K562 (cell line): ENCODE measurements around the gene TTC8. TPM values are rescaled to one million over a fixed set of nuclear protein-coding genes. Genes with fewer than 3 reads are reported as not detected.
A peak's percentile ranks its signal among the peaks of the same experiment; 100 is the strongest.
"Not testable (repeated sequence)": the region's sequence is repeated elsewhere in the genome, so short reads cannot be mapped to it uniquely, and the experiment has no call there.

Experiments used
- ATAC-seq: fragments of 200-7000 bp; cut with Tn5 transposase; 3 replicates; pipeline ENCODE4 v1.9.1; 2020; ENCODE audit warnings: moderate library complexity
- BruUV-seq: library from RNA; stranded (reverse); fragments of 400-500 nt; replicated peaks from 2 replicates; lab custom pipeline; 2021; lab: Mats Ljungman, UMichigan
- CTCF ChIA-PET: fragments of 300-600 bp; formaldehyde crosslinking; extraction: SDS; loops from one replicate; lab custom pipeline; 2021; ENCODE audit warnings: low intra/inter-chr PET ratio; lab: Yijun Ruan, JAX
- POLR2A ChIA-PET: fragments of 300-600, 350-650 bp; sonication (Branson Sonifier 250); formaldehyde crosslinking; extraction: SDS; loops from one replicate; lab custom pipeline; 2021; ENCODE audit warnings: antibody characterized with exemption, inconsistent platforms; lab: Yijun Ruan, JAX
- DNase-seq, 4 experiments: peaks; one replicate each; pipeline versions ENCODE4 v3.0.0 to v3.0.0-alpha.2; 2011 to 2018; ENCODE audit warnings: low spot score in 3 of 4, mixed read lengths in 3 of 4; ENCODE audit errors: extremely low read depth in 1 of 4
- FAIRE-seq: peaks from 2 replicates; lab custom pipeline; 2011; peaks lifted over from hg19 to GRCh38; lab: Jason Lieb, UNC
- H2AFZ ChIP-seq: 2 replicates; pipeline ENCODE4 v1.6.0; 2011; ENCODE audit warnings: low read depth, low read length, control low read depth, inconsistent platforms
- H3K27ac ChIP-seq: fragments of 200-600 bp; 3 replicates; pipeline ENCODE4 v1.8.0; 2011; ENCODE audit warnings: low read depth, mild to moderate bottlenecking, control low read depth, inconsistent platforms, low read length, moderate library complexity, mixed read lengths; ENCODE audit errors: extremely low read depth
- H3K27me3 ChIP-seq, 2 experiments: fragments of 300-600 bp in 1 of 2; 2 replicates in 1 of 2; 3 replicates in 1 of 2; pipeline versions ENCODE4 v1.6.0 to v1.8.0; 2011; ENCODE audit warnings: inconsistent platforms in 2 of 2, low read length in 2 of 2, mild to moderate bottlenecking in 1 of 2, mixed read lengths in 1 of 2, moderate library complexity in 1 of 2; ENCODE audit not compliant: control insufficient read depth in 2 of 2, insufficient read depth in 2 of 2
- H3K36me3 ChIP-seq: fragments of 300-600 bp; 3 replicates; pipeline ENCODE4 v1.8.0; 2011; ENCODE audit warnings: mild to moderate bottlenecking, low read length, inconsistent platforms; ENCODE audit not compliant: control insufficient read depth, insufficient read depth
- H3K4me1 ChIP-seq, 2 experiments: fragments of 200-600 bp in 1 of 2; replicated peaks in 1 of 2; 2 replicates in 1 of 2; 3 replicates in 1 of 2; pipeline versions ENCODE4 v1.5.1 to v1.8.0; 2011; ENCODE audit warnings: inconsistent platforms in 2 of 2, low read length in 2 of 2, mild to moderate bottlenecking in 1 of 2, mixed read lengths in 1 of 2, moderate library complexity in 1 of 2; ENCODE audit not compliant: control insufficient read depth in 2 of 2, insufficient read depth in 2 of 2
- H3K4me2 ChIP-seq: 2 replicates; pipeline ENCODE4 v1.6.1; 2011; ENCODE audit warnings: low read length, control low read depth, inconsistent platforms, mixed read lengths; ENCODE audit not compliant: insufficient read depth
- H3K4me3 ChIP-seq: fragments of 200-600 bp; sonication (generic), shearing (Covaris generic); 2 replicates; pipeline ENCODE4 v1.5.1; 2016; ENCODE audit warnings: control low read depth, inconsistent platforms
- H3K79me2 ChIP-seq: fragments of 200-600 bp; 3 replicates; pipeline ENCODE4 v1.8.0; 2011; ENCODE audit warnings: low read length, inconsistent platforms; ENCODE audit not compliant: control insufficient read depth, insufficient read depth
- H3K9ac ChIP-seq, 2 experiments: 2 replicates each; pipeline versions ENCODE4 v1.6.0 to v1.6.1; 2011; ENCODE audit warnings: low read depth in 2 of 2, low read length in 2 of 2, control low read depth in 1 of 2, inconsistent platforms in 1 of 2, mild to moderate bottlenecking in 1 of 2, mixed read lengths in 1 of 2; ENCODE audit not compliant: insufficient read depth in 1 of 2
- H3K9me1 ChIP-seq: one replicate; pipeline ENCODE4 v1.6.0; 2011; ENCODE audit warnings: inconsistent platforms, mild to moderate bottlenecking, low read length, moderate library complexity; ENCODE audit not compliant: control insufficient read depth, insufficient read depth
- H3K9me3 ChIP-seq: replicated peaks from 2 replicates; pipeline ENCODE4 v1.5.1; 2011; ENCODE audit warnings: low read depth, low read length, inconsistent platforms; ENCODE audit not compliant: control insufficient read depth, insufficient read depth
- H4K20me1 ChIP-seq: replicated peaks from 2 replicates; pipeline ENCODE4 v1.6.1; 2011; ENCODE audit warnings: low read length, inconsistent platforms, mixed read lengths; ENCODE audit not compliant: control insufficient read depth, insufficient read depth
- CBFA2T3 ChIP-seq: fragments of 450-650 bp; IDR thresholded peaks from 2 replicates; pipeline ENCODE4 v1.6.1; 2017
- LEF1 ChIP-seq: fragments of 450-650 bp; IDR thresholded peaks from 2 replicates; pipeline ENCODE4 v1.6.1; 2016; ENCODE audit warnings: mild to moderate bottlenecking
- NCOR1 ChIP-seq: fragments of 450-650 bp; IDR thresholded peaks from 2 replicates; pipeline ENCODE4 v1.6.1; 2016; ENCODE audit warnings: mild to moderate bottlenecking, moderate library complexity
- RBBP5 ChIP-seq: fragments of 200-600 bp; sonication (generic); IDR thresholded peaks from 2 replicates; pipeline ENCODE4 v1.6.1; 2012; ENCODE audit warnings: borderline replicate concordance, mild to moderate bottlenecking, low read length, control low read depth, inconsistent platforms; ENCODE audit not compliant: insufficient read depth, poor library complexity, severe bottlenecking
- SOX6 ChIP-seq: fragments of 450-650 bp; IDR thresholded peaks from 2 replicates; pipeline ENCODE4 v1.6.1; 2014; ENCODE audit warnings: mild to moderate bottlenecking
- TAL1 ChIP-seq: fragments of 450-650 bp; IDR thresholded peaks from 2 replicates; pipeline ENCODE4 v1.6.1; 2016; ENCODE audit warnings: mild to moderate bottlenecking
- TEAD4 ChIP-seq, 2 experiments: sonication (generic) in 1 of 2; formaldehyde crosslinking in 1 of 2; IDR thresholded peaks; 2 replicates each; pipeline versions ENCODE4 v1.6.1 to v1.8.0; 2012 to 2022; ENCODE audit warnings: borderline replicate concordance in 1 of 2, inconsistent platforms in 1 of 2, low read length in 1 of 2, mild to moderate bottlenecking in 1 of 2, missing genetic modification reagents in 1 of 2
- WGBS: fragments of 100-300 bp; shearing (Covaris generic); methylation state at CpG from one replicate; pipeline ENCODE4 v1.1.6; 2016; ENCODE audit warnings: low coverage, mixed read lengths; ENCODE audit not compliant: insufficient coverage; ENCODE audit errors: missing lambda C conversion rate; 5-methylcytosine and 5-hydroxymethylcytosine counted together
- in situ Hi-C: fragments of 300-500 bp; cut with MboI; formaldehyde crosslinking; loops from 4 replicates; pipeline ENCODE4 v1.15.0; 2018; ENCODE audit warnings: inconsistent platforms, mixed read lengths
- intact Hi-C: fragments of 100-400 bp; cut with micrococcal nuclease; formaldehyde crosslinking; loops from 2 replicates; pipeline ENCODE4 v1.14.2; 2022
- polyA plus RNA-seq, 8 experiments: library from polyadenylated mRNA; depleted of rRNA in 4 of 8; stranded (reverse) in 5 of 8; unstranded in 3 of 8; fragments of >200 nt; fragmentation: Nextera tagmentation in 2 of 8; fragmentation: Illumina TruSeq in 1 of 8; extraction: Ambion mirVana in 2 of 8; extraction: Trizol in 1 of 8; gene quantifications; 2 replicates each; pipeline versions ENCODE4 v1.2.1 to v1.2.3, GENCODE V29; 2011 to 2014; ENCODE audit warnings: inconsistent platforms in 1 of 8, missing spikeins in 1 of 8
- total RNA-seq, 7 experiments: library from RNA; depleted of rRNA in 6 of 7; stranded (reverse); fragments of >200 nt in 6 of 7; fragmentation: Illumina TruSeq in 2 of 7; extraction: Trizol in 2 of 7; gene quantifications; 2 replicates each; pipeline versions ENCODE4 v1.2.1 to v1.2.3, GENCODE V29; 2011 to 2021; ENCODE audit warnings: low replicate concordance in 1 of 7
- TF ChIP-seq, protein P1 (sequence below): fragments of 450-650 bp; IDR thresholded peaks from 2 replicates; pipeline ENCODE4 v1.6.1; 2016
- TF ChIP-seq, protein P2 (sequence below): fragments of 150-350 bp; conservative IDR thresholded peaks from 2 replicates; pipeline ENCODE4 v1.6.1; 2014; ENCODE audit warnings: low read length

The TTC8 gene
- total and polyA plus RNA-seq, 9 of the 15 experiments (the other 6 are each of a cell fraction or from before 2014, with no cell fraction given) = 7.3 to 22.7 (median 9.6) TPM

DNA sequence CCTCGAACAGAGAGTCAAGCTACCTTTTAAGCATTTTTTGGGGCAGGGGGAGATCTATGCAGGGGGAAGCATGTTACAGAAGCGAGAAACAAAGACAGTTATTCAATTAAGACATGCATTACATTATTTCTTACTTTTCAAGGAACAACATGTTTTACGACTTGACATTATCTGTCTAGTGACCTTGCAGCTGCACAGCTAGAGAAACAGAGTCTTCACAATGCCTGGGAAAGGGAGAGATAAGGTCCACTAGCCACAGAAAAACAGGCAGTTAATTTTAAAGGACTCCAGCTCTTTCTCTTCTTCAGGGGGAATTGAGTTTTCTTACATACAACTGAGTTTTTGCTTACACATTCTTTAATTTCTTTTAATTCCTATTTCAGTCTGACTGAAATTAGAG lies 4.8 kb upstream of the TTC8 start (continued):
- TF ChIP-seq LEF1 (peak; percentile 75), SOX6 (peak; percentile 69), TEAD4 (IDR thresholded peaks at IDR 0.05; ENCODE audit: low read length) (peak; percentile 71), RBBP5 (peak; percentile 27), NCOR1 (peak; percentile 76), TAL1 (peak; percentile 79), CBFA2T3 (peak; percentile 82)
- TF ChIP-seq, protein P1, sequence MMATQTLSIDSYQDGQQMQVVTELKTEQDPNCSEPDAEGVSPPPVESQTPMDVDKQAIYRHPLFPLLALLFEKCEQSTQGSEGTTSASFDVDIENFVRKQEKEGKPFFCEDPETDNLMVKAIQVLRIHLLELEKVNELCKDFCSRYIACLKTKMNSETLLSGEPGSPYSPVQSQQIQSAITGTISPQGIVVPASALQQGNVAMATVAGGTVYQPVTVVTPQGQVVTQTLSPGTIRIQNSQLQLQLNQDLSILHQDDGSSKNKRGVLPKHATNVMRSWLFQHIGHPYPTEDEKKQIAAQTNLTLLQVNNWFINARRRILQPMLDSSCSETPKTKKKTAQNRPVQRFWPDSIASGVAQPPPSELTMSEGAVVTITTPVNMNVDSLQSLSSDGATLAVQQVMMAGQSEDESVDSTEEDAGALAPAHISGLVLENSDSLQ = peak; percentile 67
- TF ChIP-seq TEAD4 (CRISPR knock-in tag; IDR thresholded peaks at IDR 0.05; ENCODE audit: borderline replicate concordance) = not testable (repeated sequence)

DNA sequence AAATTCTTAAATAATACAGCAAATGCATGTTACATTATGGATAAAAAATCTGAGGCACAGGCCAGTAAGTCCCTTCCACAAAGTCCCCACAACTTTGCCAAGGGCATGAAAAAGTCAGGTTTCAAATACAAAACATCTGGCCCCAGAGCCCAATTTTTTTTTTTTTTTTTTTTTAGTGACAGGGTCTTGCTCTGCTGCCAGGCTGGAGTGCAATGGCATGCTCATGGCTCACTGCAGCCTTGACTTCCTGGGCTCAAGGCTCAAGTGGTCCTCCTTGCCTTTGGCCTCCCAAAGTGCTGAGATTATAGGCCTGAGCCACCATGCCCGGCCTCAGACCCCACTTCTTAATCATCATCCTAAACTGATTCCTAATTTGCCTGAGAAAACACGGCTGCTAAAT lies 3.1 kb upstream of the TTC8 start:
- in situ Hi-C loops = no loop called here
- Histone ChIP-seq H2AFZ (peak overlapping the region; percentile 74), H3K4me1 (peaks cover 9 to 39% of the 10 kb centered on the region in 2 experiments; a peak in 4 of 5 replicates), H3K27me3 (no peaks in the 10 kb centered on the region), H3K79me2 (peaks cover 10% of the 10 kb centered on the region; the same call in 2 of the 3 replicates), H3K4me3 (no peak overlapping the region), H3K9ac (peak overlapping the region in 1 of 2 experiments; percentile 17; a peak in 1 of 4 replicates), H3K9me3 (no peaks in the 10 kb centered on the region), H4K20me1 (no peaks in the 10 kb centered on the region), H3K27ac (peak overlapping the region; percentile 45; the same call in 1 of the 3 replicates), H3K4me2 (no peak overlapping the region)
- CTCF ChIA-PET = no interaction called here
- DNase-seq = no peak
- no peak for FAIRE-seq
- ATAC-seq = no peak
- POLR2A ChIA-PET = no interaction called here
- no TSS peak for BruUV-seq
- intact Hi-C loops = no loop called here
- TF ChIP-seq, protein P2, sequence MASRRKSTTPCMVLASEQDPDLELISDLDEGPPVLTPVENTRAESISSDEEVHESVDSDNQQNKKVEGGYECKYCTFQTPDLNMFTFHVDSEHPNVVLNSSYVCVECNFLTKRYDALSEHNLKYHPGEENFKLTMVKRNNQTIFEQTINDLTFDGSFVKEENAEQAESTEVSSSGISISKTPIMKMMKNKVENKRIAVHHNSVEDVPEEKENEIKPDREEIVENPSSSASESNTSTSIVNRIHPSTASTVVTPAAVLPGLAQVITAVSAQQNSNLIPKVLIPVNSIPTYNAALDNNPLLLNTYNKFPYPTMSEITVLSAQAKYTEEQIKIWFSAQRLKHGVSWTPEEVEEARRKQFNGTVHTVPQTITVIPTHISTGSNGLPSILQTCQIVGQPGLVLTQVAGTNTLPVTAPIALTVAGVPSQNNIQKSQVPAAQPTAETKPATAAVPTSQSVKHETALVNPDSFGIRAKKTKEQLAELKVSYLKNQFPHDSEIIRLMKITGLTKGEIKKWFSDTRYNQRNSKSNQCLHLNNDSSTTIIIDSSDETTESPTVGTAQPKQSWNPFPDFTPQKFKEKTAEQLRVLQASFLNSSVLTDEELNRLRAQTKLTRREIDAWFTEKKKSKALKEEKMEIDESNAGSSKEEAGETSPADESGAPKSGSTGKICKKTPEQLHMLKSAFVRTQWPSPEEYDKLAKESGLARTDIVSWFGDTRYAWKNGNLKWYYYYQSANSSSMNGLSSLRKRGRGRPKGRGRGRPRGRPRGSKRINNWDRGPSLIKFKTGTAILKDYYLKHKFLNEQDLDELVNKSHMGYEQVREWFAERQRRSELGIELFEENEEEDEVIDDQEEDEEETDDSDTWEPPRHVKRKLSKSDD = no peak
- TF ChIP-seq, all 486 proteins: peak for 0
- Histone ChIP-seq H3K9me1 (no peaks in the 10 kb centered on the region), H3K36me3 (no peaks in the 10 kb centered on the region)
- 29% methylated on average over 1 of the region's 2 CpGs for WGBS
